GM21529 (cell line): Measurements from ENCODE around the gene ARMC6.
"Not testable (repeated sequence)": the region's sequence is repeated elsewhere in the genome, so short reads cannot be mapped to it uniquely, and the experiment has no call there.

Experiments
- ATAC-seq: cut with Tn5 transposase; IDR thresholded peaks from one replicate; pipeline ENCODE4 v1.9.1; 2021; ENCODE audit not compliant: unreplicated experiment

The ARMC6 gene

DNA sequence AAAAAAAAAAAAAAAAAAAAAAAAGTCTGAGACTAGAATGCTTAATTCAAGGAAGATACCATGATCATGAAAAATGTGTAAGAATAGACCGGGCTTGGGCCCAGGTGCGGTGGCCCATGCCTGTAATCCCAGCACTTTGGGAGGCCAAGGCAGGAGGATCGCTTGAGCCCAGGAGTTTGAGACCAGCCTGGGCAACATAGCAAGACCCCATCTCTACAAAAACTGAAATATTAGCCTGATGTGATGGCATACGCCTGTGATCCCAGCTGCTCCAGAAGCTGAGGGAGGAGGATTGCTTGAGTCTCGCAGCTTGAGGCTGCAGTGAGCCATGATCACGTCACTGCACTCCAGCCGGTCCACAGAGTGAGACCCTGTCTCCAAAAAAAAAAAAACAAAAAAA is 73.5 kb downstream of the ARMC6 start:
- ATAC-seq = not testable (repeated sequence)

GRCh38 chr19:19107654-19108053 is 74.3 kb downstream of the ARMC6 start:
- no peak for ATAC-seq
